DND-41 (cell line): ENCODE data around the gene SLC25A51.

Experiments used
- ATAC-seq: fragments of 200-7000 bp; cut with Tn5 transposase; 3 replicates; pipeline ENCODE4 v1.9.1; 2021; ENCODE audit warnings: low read depth; ENCODE audit not compliant: insufficient read depth
- DNase-seq: peaks from one replicate; pipeline ENCODE4 v3.0.0-alpha.2; 2020
- H2AFZ ChIP-seq: 2 replicates; pipeline ENCODE4 v1.6.0; 2012; ENCODE audit warnings: low read depth, low read length
- H3K27ac ChIP-seq: 2 replicates; pipeline ENCODE4 v1.5.1; 2012; ENCODE audit warnings: low read length, inconsistent platforms
- H3K27me3 ChIP-seq: fragments of 200-600 bp; sonication (generic); 2 replicates; pipeline ENCODE4 v1.6.0; 2012; ENCODE audit warnings: low read length, mild to moderate bottlenecking, inconsistent platforms; ENCODE audit not compliant: insufficient read depth, poor library complexity
- H3K36me3 ChIP-seq: 2 replicates; pipeline ENCODE4 v1.5.1; 2012; ENCODE audit warnings: low read length, inconsistent platforms; ENCODE audit not compliant: insufficient read depth
- H3K4me1 ChIP-seq: 2 replicates; pipeline ENCODE4 v1.5.1; 2012; ENCODE audit warnings: mild to moderate bottlenecking, low read length; ENCODE audit not compliant: insufficient read depth
- H3K4me2 ChIP-seq: 2 replicates; pipeline ENCODE4 v1.6.0; 2012; ENCODE audit warnings: mild to moderate bottlenecking, moderate library complexity, low read length, inconsistent platforms; ENCODE audit not compliant: insufficient read depth
- H3K4me3 ChIP-seq, 2 experiments: fragments of 200-600 bp in 1 of 2; shearing (Covaris generic) in 1 of 2; 2 replicates each; pipeline ENCODE4 v1.5.1; 2012 to 2016; ENCODE audit warnings: inconsistent platforms in 2 of 2, low read length in 2 of 2, mild to moderate bottlenecking in 2 of 2, low read depth in 1 of 2, moderate library complexity in 1 of 2
- H3K79me2 ChIP-seq: 2 replicates; pipeline ENCODE4 v1.6.0; 2012; ENCODE audit warnings: low read length, inconsistent platforms; ENCODE audit not compliant: insufficient read depth
- H3K9ac ChIP-seq: 2 replicates; pipeline ENCODE4 v1.6.0; 2012; ENCODE audit warnings: low read depth, mild to moderate bottlenecking, inconsistent platforms, low read length, moderate library complexity
- H3K9me3 ChIP-seq: 2 replicates; pipeline ENCODE4 v1.5.1; 2012; ENCODE audit warnings: low read length, moderate library complexity, mild to moderate bottlenecking, inconsistent platforms; ENCODE audit not compliant: insufficient read depth, severe bottlenecking
- H4K20me1 ChIP-seq: 2 replicates; pipeline ENCODE4 v1.6.0; 2012; ENCODE audit warnings: low read length; ENCODE audit not compliant: insufficient read depth
- CTCF ChIP-seq: IDR thresholded peaks from 2 replicates; pipeline ENCODE4 v1.5.1; 2012; ENCODE audit warnings: borderline replicate concordance, low read length, moderate library complexity, mild to moderate bottlenecking; ENCODE audit not compliant: poor library complexity, severe bottlenecking; ENCODE audit errors: extremely low read depth
- EZH2 ChIP-seq: IDR thresholded peaks from 3 replicates; pipeline ENCODE4 v1.6.1; 2012; ENCODE audit warnings: borderline replicate concordance, low read depth, mild to moderate bottlenecking, moderate library complexity, low read length, inconsistent platforms; ENCODE audit not compliant: severe bottlenecking

The SLC25A51 gene

GRCh38 chr9:37927132-37927531 lies 23.2 kb upstream of the SLC25A51 start:
- Histone ChIP-seq H2AFZ (no peak overlapping the region), H3K36me3 (no peaks in the 10 kb centered on the region), H3K79me2 (no peaks in the 10 kb centered on the region), H3K4me1 (peaks cover 7% of the 10 kb centered on the region), H4K20me1 (no peaks in the 10 kb centered on the region; the same call in 1 of the 2 replicates), H3K4me3 (no peak overlapping the region), H3K27me3 (no peaks in the 10 kb centered on the region), H3K27ac (no peak overlapping the region), H3K9me3 (no peaks in the 10 kb centered on the region), H3K9ac (no peak overlapping the region), H3K4me2 (no peak overlapping the region)
- DNase-seq (peak; percentile 26), ATAC-seq (peak; percentile 73; the same call in 2 of the 3 replicates)
- TF ChIP-seq CTCF (no peak), EZH2 (no peak)

- H3K27ac ChIP-seq, result no peak overlapping the region
- no peak for TF ChIP-seq CTCF
- no peak for TF ChIP-seq EZH2
- no peaks in the 10 kb centered on the region for H3K9me3 ChIP-seq
- no peak for DNase-seq
- H3K79me2 ChIP-seq, result no peaks in the 10 kb centered on the region
- no peak overlapping the region for H3K4me3 ChIP-seq
- no peaks in the 10 kb centered on the region for H3K27me3 ChIP-seq
- H3K4me2 ChIP-seq, result no peak overlapping the region
- no peaks in the 10 kb centered on the region for H3K36me3 ChIP-seq
- no peak for ATAC-seq
- H2AFZ ChIP-seq, result no peak overlapping the region
- H3K4me1 ChIP-seq, result peaks cover 7% of the 10 kb centered on the region
- H4K20me1 ChIP-seq, result no peaks in the 10 kb centered on the region; the same call in 1 of the 2 replicates
- no peak overlapping the region for H3K9ac ChIP-seq
Measured at GRCh38 chr9:37926737-37927118, 22.8 kb upstream of the SLC25A51 start.

- no peak overlapping the region for H3K4me2 ChIP-seq
Measured at GRCh38 chr9:37925786-37926736, 22.1 kb upstream of the SLC25A51 start.

More at GRCh38 chr9:37925786-37926736, 22.1 kb upstream of the SLC25A51 start:
- DNase-seq (no peak), ATAC-seq (no peak)
- H4K20me1 ChIP-seq, result no peaks in the 10 kb centered on the region; the same call in 1 of the 2 replicates
- H3K79me2 ChIP-seq, result no peaks in the 10 kb centered on the region
- no peak overlapping the region for H2AFZ ChIP-seq
- no peaks in the 10 kb centered on the region for H3K9me3 ChIP-seq
- H3K4me3 ChIP-seq, result no peak overlapping the region
- no peak overlapping the region for H3K27ac ChIP-seq
- peaks cover 7% of the 10 kb centered on the region for H3K4me1 ChIP-seq
- H3K27me3 ChIP-seq, result no peaks in the 10 kb centered on the region
- no peak overlapping the region for H3K9ac ChIP-seq
- no peak for TF ChIP-seq EZH2
- no peak for TF ChIP-seq CTCF
- no peaks in the 10 kb centered on the region for H3K36me3 ChIP-seq
